Esophagus muscularis mucosa (tissue), 4 donors: ENCODE results near the gene BIN1. TPM values are rescaled to one million over a fixed set of nuclear protein-coding genes. Genes with fewer than 3 reads are reported as not detected.

Source experiments
- DNase-seq: peaks from one replicate; pipeline ENCODE4 v3.0.0-alpha.2; 2017; ENCODE audit errors: extremely low spot score
- H3K27ac ChIP-seq, 4 donors: fragments of 200-600 bp; sonication (generic); replicated peaks in 1 of 4; 1 replicate in 3 of 4; 2 replicates in 1 of 4; pipeline ENCODE4 v1.5.1; 2016 to 2019; ENCODE audit warnings: mild to moderate bottlenecking in 1 of 4
- H3K27me3 ChIP-seq, 4 donors: fragments of 200-600 bp; sonication (generic); one replicate each; pipeline versions ENCODE4 v1.5.1 to v1.6.0; 2016 to 2019
- H3K36me3 ChIP-seq, 4 donors: fragments of 200-600 bp; sonication (generic); one replicate each; pipeline ENCODE4 v1.5.1; 2016 to 2019
- H3K4me1 ChIP-seq, 4 donors: fragments of 200-600 bp; sonication (generic); one replicate each; pipeline ENCODE4 v1.5.1; 2016 to 2019
- H3K4me3 ChIP-seq, 4 donors: fragments of 200-600 bp; sonication (generic); 1 replicate in 2 of 4; 2 replicates in 2 of 4; pipeline ENCODE4 v1.5.1; 2016 to 2019; ENCODE audit warnings: mild to moderate bottlenecking in 4 of 4, moderate library complexity in 1 of 4
- H3K9me3 ChIP-seq, 4 donors: fragments of 200-600 bp; sonication (generic); 1 replicate in 3 of 4; 2 replicates in 1 of 4; pipeline ENCODE4 v1.5.1; 2016 to 2019
- CTCF ChIP-seq, 3 experiments: fragments of 200-600 bp in 2 of 3; fragments of 450-650 bp in 1 of 3; sonication (generic) in 2 of 3; IDR thresholded peaks; one replicate each; pipeline ENCODE4 v1.5.1; 2017 to 2019; ENCODE audit warnings: antibody characterized with exemption in 3 of 3, mild to moderate bottlenecking in 2 of 3, moderate library complexity in 1 of 3
- EP300 ChIP-seq: sonication (generic); formaldehyde crosslinking; IDR thresholded peaks from one replicate; pipeline ENCODE4 v1.6.1; 2017; ENCODE audit warnings: antibody characterized with exemption
- POLR2A ChIP-seq: fragments of 450-650 bp; IDR thresholded peaks from one replicate; pipeline ENCODE4 v1.6.1; 2017; ENCODE audit warnings: antibody characterized with exemption, moderate library complexity, mild to moderate bottlenecking, low read depth
- POLR2AphosphoS5 ChIP-seq, 2 donors: sonication (generic); formaldehyde crosslinking; IDR thresholded peaks; one replicate each; pipeline ENCODE4 v1.6.1; 2017; ENCODE audit warnings: antibody characterized with exemption in 2 of 2
- WGBS: methylation state at CpG from one replicate; pipeline ENCODE4 v1.1.5; 2018; 5-methylcytosine and 5-hydroxymethylcytosine counted together
- intact Hi-C: fragments of 100-400 bp; cut with DNase I; formaldehyde crosslinking; loops from one replicate; pipeline ENCODE4 v1.15.1; 2023
- total RNA-seq, 4 donors: library from RNA; depleted of rRNA; stranded (reverse); fragments of >200 nt; gene quantifications; one replicate each; pipeline versions ENCODE4 v1.1.0 to v1.2.1, GENCODE V29; 2016

BIN1 gene
- total RNA-seq, 4 donors from 2014 or later = 32.4 to 78.2 (median 50.2) TPM

GRCh38 chr2:127024769-127025358, 82.1 kb downstream of the BIN1 start:
- intact Hi-C loops = no loop called here
- 39% methylated on average over 8 of the region's 29 CpGs for WGBS
- peak; percentile 92 for DNase-seq

GRCh38 chr2:127023504-127023903, 83.5 kb downstream of the BIN1 start:
- peak; percentile 55 for DNase-seq
- intact Hi-C loops = no loop called here
- Histone ChIP-seq H3K27me3 (peaks cover 0 to 3% (median 0%) of the 10 kb centered on the region in 4 donors), H3K9me3 (peaks cover 0 to 7% (median 0%) of the 10 kb centered on the region in 4 donors), H3K4me1 (peaks cover 11 to 18% (median 17%) of the 10 kb centered on the region in 4 donors), H3K36me3 (no peaks in the 10 kb centered on the region), H3K4me3 (no peak overlapping the region), H3K27ac (no peak overlapping the region)
- TF ChIP-seq EP300 = no peak
- TF ChIP-seq POLR2A = no peak
- no peak for TF ChIP-seq CTCF (IDR thresholded peaks at IDR 0.05)
- no peak for TF ChIP-seq POLR2AphosphoS5 (IDR thresholded peaks at IDR 0.05)
- 91% methylated on average over 1 of the region's 1 CpG for WGBS

More at GRCh38 chr2:127024769-127025358, 82.1 kb downstream of the BIN1 start:
- Histone ChIP-seq H3K27me3 (peaks cover 0 to 3% (median 0%) of the 10 kb centered on the region in 4 donors), H3K9me3 (peaks cover 0 to 7% (median 0%) of the 10 kb centered on the region in 4 donors), H3K4me1 (peaks cover 11 to 18% (median 17%) of the 10 kb centered on the region in 4 donors), H3K27ac (peak overlapping the region in 2 of 4 donors; percentile 49 to 55), H3K36me3 (no peaks in the 10 kb centered on the region), H3K4me3 (peak overlapping the region; percentile 50 to 69 (median 54))
- TF ChIP-seq CTCF (IDR thresholded peaks at IDR 0.05) (peak in 1 of 3 experiments; percentile 42), POLR2AphosphoS5 (IDR thresholded peaks at IDR 0.05) (no peak)

- Histone ChIP-seq H3K27ac (no peak overlapping the region), H3K4me3 (no peak overlapping the region), H3K9me3 (peaks cover 0 to 7% (median 0%) of the 10 kb centered on the region in 4 donors), H3K36me3 (no peaks in the 10 kb centered on the region), H3K4me1 (peaks cover 11 to 18% (median 17%) of the 10 kb centered on the region in 4 donors), H3K27me3 (peaks cover 0 to 3% (median 0%) of the 10 kb centered on the region in 4 donors)
- peak; percentile 17 for DNase-seq
- intact Hi-C loops = no loop called here
- no peak for TF ChIP-seq CTCF (IDR thresholded peaks at IDR 0.05)
- no peak for TF ChIP-seq EP300
- TF ChIP-seq POLR2AphosphoS5 (IDR thresholded peaks at IDR 0.05) = no peak
- no peak for TF ChIP-seq POLR2A
- WGBS = 90% methylated on average over 10 of the region's 10 CpGs
These were observed 84.1 kb downstream of the BIN1 start for GRCh38 chr2:127022817-127023216.

GRCh38 chr2:127020536-127020935, 86.4 kb downstream of the BIN1 start:
- Histone ChIP-seq H3K36me3 (no peaks in the 10 kb centered on the region), H3K27me3 (peaks cover 0 to 11% (median 0%) of the 10 kb centered on the region in 4 donors), H3K27ac (no peak overlapping the region), H3K4me1 (peaks cover 10 to 12% (median 11%) of the 10 kb centered on the region in 4 donors), H3K4me3 (no peak overlapping the region), H3K9me3 (peaks cover 0 to 7% (median 0%) of the 10 kb centered on the region in 4 donors)
- WGBS = 100% methylated on average over 2 of the region's 3 CpGs
- peak; percentile 80 for DNase-seq
- TF ChIP-seq CTCF (IDR thresholded peaks at IDR 0.05) = no peak
- intact Hi-C loops = no loop called here

GRCh38 chr2:127017548-127017947, 89.4 kb downstream of the BIN1 start:
- intact Hi-C loops = no loop called here
- WGBS = 96% methylated on average over 5 of the region's 5 CpGs

More at GRCh38 chr2:127017548-127017947, 89.4 kb downstream of the BIN1 start:
- no peaks in the 10 kb centered on the region for H3K9me3 ChIP-seq
- DNase-seq = peak; percentile 31
- no peak overlapping the region for H3K27ac ChIP-seq
- H3K4me3 ChIP-seq = no peak overlapping the region
- H3K4me1 ChIP-seq = no peaks in the 10 kb centered on the region
- H3K36me3 ChIP-seq = no peaks in the 10 kb centered on the region
- no peak for TF ChIP-seq CTCF (IDR thresholded peaks at IDR 0.05)
- no peak for TF ChIP-seq POLR2A
- no peak for TF ChIP-seq POLR2AphosphoS5 (IDR thresholded peaks at IDR 0.05)
- TF ChIP-seq EP300 = no peak
- peaks cover 0 to 32% (median 0%) of the 10 kb centered on the region in 4 donors for H3K27me3 ChIP-seq
